A549 (cell line): ENCODE measurements around the gene RAI14. TPM values are rescaled to one million over a fixed set of nuclear protein-coding genes. Genes with fewer than 3 reads are reported as not detected.

ENCODE experiments used
- ATAC-seq, 2 experiments: fragments of 200-7000 bp in 1 of 2; fragments of >200 bp in 1 of 2; cut with Nextera tagmentation in 1 of 2; cut with Tn5 transposase in 1 of 2; 3 replicates each; pipeline versions ENCODE4 v1.8.0 to v1.9.1; 2018 to 2020; ENCODE audit warnings: mild to moderate bottlenecking in 1 of 2, moderate library complexity in 1 of 2
- CTCF ChIA-PET: fragments of 300-600 bp; sonication (Branson Sonifier 250); formaldehyde crosslinking; extraction: SDS; loops from one replicate; lab custom pipeline; 2021; ENCODE audit warnings: antibody characterized with exemption, inconsistent platforms; lab: Yijun Ruan, JAX
- POLR2A ChIA-PET: fragments of 350-600 bp; formaldehyde crosslinking; extraction: SDS; loops from one replicate; lab custom pipeline; 2021; ENCODE audit warnings: antibody characterized with exemption, inconsistent platforms; lab: Yijun Ruan, JAX
- DNase-seq, 2 experiments: peaks; one replicate each; pipeline versions ENCODE4 v3.0.0 to v3.0.0-alpha.2; 2011 to 2016; ENCODE audit warnings: low read depth in 1 of 2, low spot score in 1 of 2
- FAIRE-seq: peaks from 2 replicates; lab custom pipeline; 2011; peaks lifted over from hg19 to GRCh38; lab: Jason Lieb, UNC
- H3K27ac ChIP-seq, 2 experiments: fragments of >200 bp; sonication (Bioruptor Twin); formaldehyde crosslinking; 3 replicates each; pipeline ENCODE4 v1.5.1; 2016 to 2017
- H3K4me1 ChIP-seq: fragments of >200 bp; sonication (Bioruptor Twin); formaldehyde crosslinking; 3 replicates; pipeline ENCODE4 v1.6.1; 2016
- H3K4me2 ChIP-seq: fragments of >200 bp; sonication (Bioruptor Twin); formaldehyde crosslinking; 3 replicates; pipeline ENCODE4 v1.6.1; 2016
- H3K4me3 ChIP-seq: fragments of >200 bp; sonication (Bioruptor Twin); formaldehyde crosslinking; 3 replicates; pipeline ENCODE4 v1.5.1; 2016
- H3K9me3 ChIP-seq: fragments of >200 bp; sonication (Bioruptor Twin); formaldehyde crosslinking; 3 replicates; pipeline ENCODE4 v1.6.1; 2016
- ATOH8 ChIP-seq: fragments of 250-450 bp; sonication (Bioruptor Pico); IDR thresholded peaks from 2 replicates; pipeline ENCODE4 v1.5.0; 2020; ENCODE audit warnings: low read depth, mild to moderate bottlenecking, moderate library complexity
- BHLHE40 ChIP-seq: IDR thresholded peaks from 2 replicates; pipeline ENCODE4 v1.6.1; 2012; ENCODE audit warnings: low read depth, low read length, inconsistent platforms
- CBX8 ChIP-seq: fragments of 200-600 bp; sonication (generic); IDR thresholded peaks from 2 replicates; pipeline ENCODE4 v1.6.1; 2016
- CEBPB ChIP-seq, 2 experiments: fragments of >200 bp in 1 of 2; sonication (Bioruptor Twin) in 1 of 2; formaldehyde crosslinking in 1 of 2; IDR thresholded peaks; 2 replicates each; pipeline ENCODE4 v1.6.1; 2012 to 2016
- CHD4 ChIP-seq: fragments of 200-600 bp; sonication (generic); IDR thresholded peaks from 2 replicates; pipeline ENCODE4 v1.6.1; 2016; ENCODE audit warnings: antibody characterized with exemption, mild to moderate bottlenecking, borderline replicate concordance
- EHMT2 ChIP-seq: fragments of 200-600 bp; sonication (generic); IDR thresholded peaks from 2 replicates; pipeline ENCODE4 v1.6.1; 2016; ENCODE audit warnings: antibody characterized with exemption, low read depth, mild to moderate bottlenecking, moderate library complexity
- ESRRA ChIP-seq: fragments of 150-350 bp; IDR thresholded peaks from 2 replicates; pipeline ENCODE4 v1.6.1; 2014; ENCODE audit warnings: mild to moderate bottlenecking, low read length, borderline replicate concordance
- FOSB ChIP-seq: fragments of 250-450 bp; sonication (Bioruptor Pico); IDR thresholded peaks from 2 replicates; pipeline ENCODE4 v1.5.0; 2020; ENCODE audit warnings: mild to moderate bottlenecking, moderate library complexity
- FOSL2 ChIP-seq, 2 experiments: fragments of 450-650 bp in 1 of 2; fragments of >200 bp in 1 of 2; sonication (Bioruptor Twin) in 1 of 2; formaldehyde crosslinking; IDR thresholded peaks; 2 replicates each; pipeline versions ENCODE4 v1.5.0 to v1.6.1; 2016 to 2020; ENCODE audit warnings: mild to moderate bottlenecking in 1 of 2, moderate library complexity in 1 of 2
- GATA3 ChIP-seq: IDR thresholded peaks from 2 replicates; pipeline ENCODE4 v1.6.1; 2012; ENCODE audit warnings: borderline replicate concordance
- HDAC2 ChIP-seq: fragments of 200-600 bp; sonication (generic); IDR thresholded peaks from 2 replicates; pipeline ENCODE4 v1.6.1; 2016
- HOXB5 ChIP-seq: fragments of 250-450 bp; sonication (Bioruptor Pico); IDR thresholded peaks from 2 replicates; pipeline ENCODE4 v1.5.0; 2020; ENCODE audit warnings: mild to moderate bottlenecking, moderate library complexity
- KDM1A ChIP-seq: fragments of 200-600 bp; sonication (generic); IDR thresholded peaks from 2 replicates; pipeline ENCODE4 v1.6.1; 2016; ENCODE audit warnings: low read depth, mild to moderate bottlenecking
- NPAS2 ChIP-seq: fragments of 250-450 bp; sonication (Bioruptor Pico); IDR thresholded peaks from 2 replicates; pipeline ENCODE4 v1.8.0; 2022; ENCODE audit warnings: mild to moderate bottlenecking, moderate library complexity, borderline replicate concordance
- POLR2A ChIP-seq: IDR thresholded peaks from 2 replicates; pipeline ENCODE4 v1.6.1; 2012; ENCODE audit warnings: mild to moderate bottlenecking, low read length
- POLR2AphosphoS2 ChIP-seq: conservative IDR thresholded peaks from 2 replicates; pipeline ENCODE4 v1.6.1; 2012; ENCODE audit warnings: low read length, improper control_type of control experiment, inconsistent platforms
- REST ChIP-seq: fragments of 200-600 bp; sonication (generic); IDR thresholded peaks from 2 replicates; pipeline ENCODE4 v1.6.1; 2016; ENCODE audit warnings: antibody characterized with exemption, mild to moderate bottlenecking, moderate library complexity
- SMC3 ChIP-seq: fragments of >200 bp; sonication (Bioruptor Twin); formaldehyde crosslinking; IDR thresholded peaks from 3 replicates; pipeline ENCODE4 v1.6.1; 2018; ENCODE audit warnings: inconsistent platforms
- TFCP2L1 ChIP-seq: fragments of 250-450 bp; sonication (Bioruptor Pico); IDR thresholded peaks from 2 replicates; pipeline ENCODE4 v1.5.0; 2021; ENCODE audit warnings: mild to moderate bottlenecking
- TP53 ChIP-seq: fragments of 250-450 bp; sonication (Bioruptor Pico); IDR thresholded peaks from 2 replicates; pipeline ENCODE4 v1.5.0; 2021; ENCODE audit warnings: mild to moderate bottlenecking, moderate library complexity
- WGBS: methylation state at CpG from one replicate; pipeline ENCODE4 v1.1.6; 2017; ENCODE audit errors: missing lambda C conversion rate; 5-methylcytosine and 5-hydroxymethylcytosine counted together
- polyA plus RNA-seq, 4 experiments: library from polyadenylated mRNA; depleted of rRNA in 3 of 4; stranded (reverse); fragments of >200 nt; fragmentation: RNase III in 1 of 4; extraction: RNeasy Plus Mini Kit Qiagen cat#74134 plus additional on column Dnase treatment in 1 of 4; gene quantifications; 2 replicates in 3 of 4; 3 replicates in 1 of 4; pipeline ENCODE4 v1.2.3, GENCODE V29; 2011 to 2017
- TF ChIP-seq, protein P1 (sequence below): IDR thresholded peaks from 2 replicates; pipeline ENCODE4 v1.6.1; 2012

The RAI14 gene
- polyA plus RNA-seq, 2 of the 4 experiments (the other 2 are of a cell fraction), result 71.9 to 97.7 TPM

- CTCF ChIA-PET, result interaction anchor here (1.2 kb wide), 1 partner anchor 17 kb away, joined by 3 read pairs; no protein-coding TSS in a partner anchor
- FAIRE-seq (no peak), ATAC-seq (no peak), DNase-seq (no peak)
- no peak overlapping the region for H3K27ac ChIP-seq
- H3K4me2 ChIP-seq, result no peak overlapping the region
- POLR2A ChIA-PET, result no interaction called here
- WGBS, result 73% methylated on average over 2 of the region's 2 CpGs
- TF ChIP-seq HOXB5 (no peak), REST (no peak), FOSL2 (IDR thresholded peaks at IDR 0.05) (no peak), FOSL2 (CRISPR knock-in tag; IDR thresholded peaks at IDR 0.05) (no peak), CBX8 (no peak), CHD4 (no peak), ATOH8 (CRISPR knock-in tag) (no peak), GATA3 (no peak)
- TF ChIP-seq, protein P1, sequence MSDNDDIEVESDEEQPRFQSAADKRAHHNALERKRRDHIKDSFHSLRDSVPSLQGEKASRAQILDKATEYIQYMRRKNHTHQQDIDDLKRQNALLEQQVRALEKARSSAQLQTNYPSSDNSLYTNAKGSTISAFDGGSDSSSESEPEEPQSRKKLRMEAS, result no peak
- no peaks in the 10 kb centered on the region for H3K4me1 ChIP-seq
- no peak overlapping the region for H3K4me3 ChIP-seq
- no peaks in the 10 kb centered on the region for H3K9me3 ChIP-seq
Measured at GRCh38 chr5:34841816-34842215, 185.7 kb downstream of the RAI14 start.

GRCh38 chr5:34842554-34842953, 186.4 kb downstream of the RAI14 start:
- DNase-seq (no peak), FAIRE-seq (no peak), ATAC-seq (no peak)
- H3K4me3 ChIP-seq, result no peak overlapping the region
- no peak overlapping the region for H3K4me2 ChIP-seq
- no peaks in the 10 kb centered on the region for H3K9me3 ChIP-seq
- H3K4me1 ChIP-seq, result no peaks in the 10 kb centered on the region
- WGBS, result 91% methylated on average over 7 of the region's 7 CpGs
- TF ChIP-seq BHLHE40, result no peak
- TF ChIP-seq KDM1A, result no peak
- TF ChIP-seq NPAS2, result no peak
- TF ChIP-seq TP53 (CRISPR knock-in tag), result no peak
- TF ChIP-seq HOXB5, result no peak
- no peak for TF ChIP-seq SMC3
- TF ChIP-seq FOSB (CRISPR knock-in tag), result no peak
- no peak for TF ChIP-seq CHD4
- no peak for TF ChIP-seq TFCP2L1 (CRISPR knock-in tag)
- POLR2A ChIA-PET, result no interaction called here
- CTCF ChIA-PET, result no interaction called here
- H3K27ac ChIP-seq, result no peak overlapping the region

- TF ChIP-seq CEBPB (IDR thresholded peaks at IDR 0.05) (no peak), ESRRA (no peak), EHMT2 (no peak), POLR2AphosphoS2 (no peak), POLR2A (no peak), HDAC2 (no peak)
- ChIA-PET POLR2A (no interaction called here), CTCF (no interaction called here)
- Histone ChIP-seq H3K4me3 (no peak overlapping the region), H3K4me2 (no peak overlapping the region), H3K4me1 (no peaks in the 10 kb centered on the region), H3K9me3 (no peaks in the 10 kb centered on the region), H3K27ac (no peak overlapping the region)
- no peak for FAIRE-seq
- no peak for ATAC-seq
- DNase-seq, result no peak
- 83% methylated on average over 2 of the region's 2 CpGs for WGBS
Measured at GRCh38 chr5:34843497-34843896, 187.4 kb downstream of the RAI14 start.
